AG09319 (cell line): ENCODE data around the gene CHD6.

Experiments used
- DNase-seq: peaks from one replicate; pipeline ENCODE4 v3.0.0-alpha.2; 2010; ENCODE audit warnings: low read depth; ENCODE audit errors: extremely low read depth
- CTCF ChIP-seq: IDR thresholded peaks from 2 replicates; pipeline ENCODE4 v1.5.1; 2011; ENCODE audit warnings: low read depth, mild to moderate bottlenecking, inconsistent platforms, low read length, moderate library complexity

Gene CHD6

GRCh38 chr20:41463567-41463966 lies 154.6 kb downstream of the CHD6 start:
- TF ChIP-seq CTCF, result no peak
- DNase-seq, result no peak

GRCh38 chr20:41462372-41463161 lies 155.6 kb downstream of the CHD6 start:
- no peak for TF ChIP-seq CTCF
- DNase-seq, result no peak

- no peak for TF ChIP-seq CTCF
- no peak for DNase-seq
Measured at GRCh38 chr20:41458761-41459160, 159.4 kb downstream of the CHD6 start.

GRCh38 chr20:41457173-41457857 lies 160.9 kb downstream of the CHD6 start:
- no peak for DNase-seq
- TF ChIP-seq CTCF, result no peak

- TF ChIP-seq CTCF, result no peak
- DNase-seq, result peak; percentile 29
Measured at GRCh38 chr20:41456351-41456750, 161.8 kb downstream of the CHD6 start.

- no peak for DNase-seq
- TF ChIP-seq CTCF, result no peak
Measured at GRCh38 chr20:41454250-41454649, 163.9 kb downstream of the CHD6 start.
